Prostate gland (tissue), 2 donors: ENCODE data around the gene RAB3IL1. TPM values are rescaled to one million over a fixed set of nuclear protein-coding genes. Genes with fewer than 3 reads are reported as not detected.

Source experiments
- DNase-seq: peaks from one replicate; pipeline ENCODE4 v3.0.0-alpha.2; 2019; ENCODE audit warnings: low spot score
- H3K27ac ChIP-seq, 2 donors: fragments of 200-600 bp; sonication (generic); 2 replicates each; pipeline ENCODE4 v1.5.1; 2017 to 2019
- H3K27me3 ChIP-seq: fragments of 200-600 bp; sonication (generic); replicated peaks from 2 replicates; pipeline ENCODE4 v1.5.1; 2019; ENCODE audit not compliant: insufficient read depth
- H3K36me3 ChIP-seq, 2 donors: fragments of 200-600 bp; sonication (generic); 1 replicate in 1 of 2; 2 replicates in 1 of 2; pipeline versions ENCODE4 v1.5.1 to v1.8.1; 2017 to 2019
- H3K4me1 ChIP-seq: fragments of 200-600 bp; sonication (generic); replicated peaks from 2 replicates; pipeline ENCODE4 v1.5.1; 2019
- H3K4me3 ChIP-seq, 2 donors: fragments of 200-600 bp; sonication (generic); 2 replicates each; pipeline ENCODE4 v1.5.1; 2017 to 2019
- H3K9me3 ChIP-seq: fragments of 200-600 bp; sonication (generic); 2 replicates; pipeline ENCODE4 v1.5.1; 2017
- POLR2A ChIP-seq: fragments of 450-650 bp; IDR thresholded peaks from one replicate; pipeline ENCODE4 v1.6.1; 2016; ENCODE audit warnings: antibody characterized with exemption, mild to moderate bottlenecking
- POLR2AphosphoS5 ChIP-seq: sonication (generic); formaldehyde crosslinking; IDR thresholded peaks from one replicate; pipeline ENCODE4 v1.6.1; 2017; ENCODE audit warnings: antibody characterized with exemption
- WGBS: methylation state at CpG from one replicate; pipeline ENCODE4 v1.1.5; 2018; 5-methylcytosine and 5-hydroxymethylcytosine counted together
- intact Hi-C: fragments of 100-400 bp; cut with DNase I; formaldehyde crosslinking; loops from one replicate; pipeline ENCODE4 v1.14.2; 2022
- total RNA-seq, 2 donors: library from RNA; depleted of rRNA; stranded (reverse); fragments of >200 nt; gene quantifications; one replicate each; pipeline ENCODE4 v1.1.0, GENCODE V29; 2016
- TF ChIP-seq, protein P1 (sequence below), 4 experiments: fragments of 200-600 bp in 2 of 4; fragments of 450-650 bp in 2 of 4; sonication (generic) in 2 of 4; IDR thresholded peaks; 1 replicate in 3 of 4; 2 replicates in 1 of 4; pipeline ENCODE4 v1.5.1; 2016 to 2019; ENCODE audit warnings: antibody characterized with exemption in 4 of 4, mild to moderate bottlenecking in 2 of 4, moderate library complexity in 2 of 4

The RAB3IL1 gene
- total RNA-seq, 2 donors from 2014 or later, result 3.5 to 53.0 TPM

DNA sequence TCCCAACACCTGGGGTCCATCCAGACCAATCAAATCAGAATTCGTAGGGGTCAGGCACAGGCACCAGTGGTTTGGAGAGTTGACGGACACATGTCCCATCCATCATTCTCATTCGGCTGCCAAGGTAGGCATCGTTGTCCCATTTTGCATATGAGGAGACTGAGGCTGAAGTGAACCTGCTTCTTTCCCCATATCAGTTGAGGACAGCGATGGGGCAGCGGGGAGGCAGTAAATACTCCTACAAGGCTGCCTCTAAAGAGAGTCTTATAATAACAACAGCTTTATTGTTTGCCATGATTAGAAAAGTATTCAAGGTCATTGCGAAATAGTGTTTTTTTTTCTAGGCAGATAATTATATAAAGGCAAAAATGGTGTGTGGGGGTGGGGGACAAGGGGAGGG is 31.1 kb upstream of the RAB3IL1 start:
- H3K4me1 ChIP-seq, result no peaks in the 10 kb centered on the region
- H3K27ac ChIP-seq, result no peak overlapping the region
- intact Hi-C loops, result loop anchor here (2.0 to 5.0 kb wide), 2 partner anchors 134 to 152 kb away; no protein-coding TSS in a partner anchor
- DNase-seq, result no peak
- no peaks in the 10 kb centered on the region for H3K9me3 ChIP-seq
- 87% methylated on average over 7 of the region's 7 CpGs for WGBS
- H3K36me3 ChIP-seq, result no peaks in the 10 kb centered on the region
- TF ChIP-seq, protein P1, sequence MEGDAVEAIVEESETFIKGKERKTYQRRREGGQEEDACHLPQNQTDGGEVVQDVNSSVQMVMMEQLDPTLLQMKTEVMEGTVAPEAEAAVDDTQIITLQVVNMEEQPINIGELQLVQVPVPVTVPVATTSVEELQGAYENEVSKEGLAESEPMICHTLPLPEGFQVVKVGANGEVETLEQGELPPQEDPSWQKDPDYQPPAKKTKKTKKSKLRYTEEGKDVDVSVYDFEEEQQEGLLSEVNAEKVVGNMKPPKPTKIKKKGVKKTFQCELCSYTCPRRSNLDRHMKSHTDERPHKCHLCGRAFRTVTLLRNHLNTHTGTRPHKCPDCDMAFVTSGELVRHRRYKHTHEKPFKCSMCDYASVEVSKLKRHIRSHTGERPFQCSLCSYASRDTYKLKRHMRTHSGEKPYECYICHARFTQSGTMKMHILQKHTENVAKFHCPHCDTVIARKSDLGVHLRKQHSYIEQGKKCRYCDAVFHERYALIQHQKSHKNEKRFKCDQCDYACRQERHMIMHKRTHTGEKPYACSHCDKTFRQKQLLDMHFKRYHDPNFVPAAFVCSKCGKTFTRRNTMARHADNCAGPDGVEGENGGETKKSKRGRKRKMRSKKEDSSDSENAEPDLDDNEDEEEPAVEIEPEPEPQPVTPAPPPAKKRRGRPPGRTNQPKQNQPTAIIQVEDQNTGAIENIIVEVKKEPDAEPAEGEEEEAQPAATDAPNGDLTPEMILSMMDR (IDR thresholded peaks at IDR 0.05), result no peak
- no peak for TF ChIP-seq POLR2A
- TF ChIP-seq POLR2AphosphoS5, result no peak
- H3K4me3 ChIP-seq, result no peak overlapping the region
- no peaks in the 10 kb centered on the region for H3K27me3 ChIP-seq

DNA sequence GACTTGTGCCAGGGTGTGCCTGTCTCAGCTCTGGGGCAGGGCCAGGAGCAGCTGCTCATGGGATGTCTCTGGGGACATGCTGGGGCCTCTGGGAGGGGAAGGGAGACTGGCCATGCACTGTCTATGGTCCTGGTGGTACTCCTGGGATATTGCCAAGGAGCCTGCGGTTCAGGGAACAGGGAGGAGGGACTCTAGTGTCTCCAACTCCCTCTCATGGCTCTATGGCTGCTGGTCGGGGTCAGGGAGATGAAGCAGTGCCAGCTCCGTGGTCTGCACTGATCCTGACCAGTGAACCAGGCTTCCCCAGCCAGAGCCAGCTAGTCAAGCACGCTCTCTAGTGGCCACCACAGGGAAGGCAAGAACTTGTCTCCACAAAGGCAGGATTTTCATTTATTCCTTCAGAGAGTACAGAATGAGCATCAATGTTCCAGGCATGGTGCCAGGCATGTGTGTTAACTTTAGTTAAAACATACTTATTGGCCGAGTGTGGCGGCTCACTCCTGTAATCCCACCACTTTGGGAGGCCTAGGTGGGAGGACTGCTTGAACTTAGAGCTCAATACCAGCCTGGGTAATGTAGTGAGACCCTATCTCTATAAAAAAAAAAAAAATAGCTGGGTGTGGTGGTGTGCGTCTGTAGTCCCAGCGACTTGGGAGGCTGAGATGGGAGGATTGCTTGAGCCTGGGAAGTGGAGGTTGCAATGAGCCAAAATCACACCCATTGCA is 30.3 kb upstream of the RAB3IL1 start:
- Histone ChIP-seq H3K9me3 (no peaks in the 10 kb centered on the region), H3K4me3 (no peak overlapping the region), H3K36me3 (no peaks in the 10 kb centered on the region), H3K27ac (no peak overlapping the region), H3K4me1 (no peaks in the 10 kb centered on the region), H3K27me3 (no peaks in the 10 kb centered on the region)
- TF ChIP-seq, protein P1 (IDR thresholded peaks at IDR 0.05), result peak; percentile 69 to 91 (median 83)
- TF ChIP-seq POLR2A, result no peak
- TF ChIP-seq POLR2AphosphoS5, result peak; percentile 76
- intact Hi-C loops, result loop anchor here (2.0 to 5.0 kb wide), 2 partner anchors 135 to 151 kb away; no protein-coding TSS in a partner anchor
- peak; percentile 82 for DNase-seq
- WGBS, result 5% methylated on average over 8 of the region's 8 CpGs

DNA sequence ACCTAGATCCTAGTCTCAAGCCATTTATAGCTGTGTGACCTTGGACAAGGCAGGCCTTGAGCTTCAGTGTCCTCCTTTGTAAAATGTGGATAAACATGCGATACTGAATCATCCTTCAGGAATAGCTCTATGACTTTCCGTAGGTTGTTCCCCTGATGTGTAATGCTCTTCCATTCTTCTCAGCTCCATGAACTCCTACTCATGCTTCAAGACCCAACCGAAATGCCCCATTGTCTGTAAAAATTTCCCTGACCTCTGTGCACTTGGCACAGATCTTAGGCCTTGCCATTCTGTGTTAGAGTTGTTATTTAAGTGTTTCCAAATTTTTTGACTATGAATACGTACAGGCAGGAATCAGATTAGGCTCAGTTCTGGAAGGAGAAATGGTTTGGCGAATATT is 29.5 kb upstream of the RAB3IL1 start:
- TF ChIP-seq POLR2AphosphoS5, result no peak
- TF ChIP-seq POLR2A, result no peak
- TF ChIP-seq, protein P1 (IDR thresholded peaks at IDR 0.05), result no peak
- no peak overlapping the region for H3K4me3 ChIP-seq
- no peaks in the 10 kb centered on the region for H3K4me1 ChIP-seq
- no peaks in the 10 kb centered on the region for H3K27me3 ChIP-seq
- no peaks in the 10 kb centered on the region for H3K36me3 ChIP-seq
- DNase-seq, result no peak
- no peak overlapping the region for H3K27ac ChIP-seq
- 96% methylated on average over 5 of the region's 5 CpGs for WGBS
- intact Hi-C loops, result loop anchor here (5.0 kb wide), 1 partner anchor 135 kb away; no protein-coding TSS in a partner anchor
- no peaks in the 10 kb centered on the region for H3K9me3 ChIP-seq

DNA sequence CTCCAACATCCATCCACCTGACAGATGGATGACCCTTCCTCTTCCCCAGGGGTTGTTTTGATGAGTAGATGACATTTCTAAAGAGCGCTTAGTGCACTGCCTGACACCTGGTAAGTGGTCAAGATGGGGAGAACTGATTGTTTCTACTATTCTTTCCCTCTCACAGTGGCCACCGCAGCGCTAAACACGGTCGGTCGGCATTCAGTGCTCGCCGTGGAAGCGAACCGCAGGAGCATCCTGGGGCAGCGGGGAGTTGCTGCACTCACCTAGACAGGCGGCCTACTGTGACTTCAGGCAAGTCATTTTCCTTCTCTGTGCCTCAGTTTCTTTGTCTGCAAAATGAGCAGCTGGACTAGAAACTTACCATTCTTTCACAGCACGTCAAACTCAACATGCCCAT is 27.8 kb upstream of the RAB3IL1 start:
- 92% methylated on average over 13 of the region's 13 CpGs for WGBS
- no peak overlapping the region for H3K4me3 ChIP-seq
- no peaks in the 10 kb centered on the region for H3K4me1 ChIP-seq
- H3K9me3 ChIP-seq, result no peaks in the 10 kb centered on the region
- intact Hi-C loops, result loop anchor here (2.0 to 5.0 kb wide), 2 partner anchors 46 to 137 kb away; no protein-coding TSS in a partner anchor
- DNase-seq, result no peak
- no peaks in the 10 kb centered on the region for H3K27me3 ChIP-seq
- no peak for TF ChIP-seq POLR2A
- TF ChIP-seq POLR2AphosphoS5, result no peak
- TF ChIP-seq, protein P1 (IDR thresholded peaks at IDR 0.05), result no peak
- no peak overlapping the region for H3K27ac ChIP-seq
- no peaks in the 10 kb centered on the region for H3K36me3 ChIP-seq

DNA sequence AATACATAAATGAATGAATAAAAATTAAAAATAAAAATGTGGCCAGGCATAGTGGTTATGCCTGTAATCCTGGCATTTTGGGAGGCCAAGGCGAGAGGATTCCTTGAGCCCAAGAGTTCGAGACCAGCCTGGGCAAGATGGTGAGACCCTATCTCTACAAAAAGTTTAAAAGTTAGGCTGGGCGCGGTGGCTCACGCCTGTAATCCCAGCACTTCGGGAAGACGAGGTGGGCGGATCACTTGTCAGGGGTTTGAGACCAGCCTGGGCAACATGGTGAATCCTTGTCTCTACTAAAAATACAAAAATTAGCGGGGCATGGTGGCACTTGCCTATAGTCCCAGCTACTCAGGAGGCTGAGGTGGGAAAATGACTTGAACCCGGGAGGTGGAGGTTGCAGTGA is 23.1 kb upstream of the RAB3IL1 start:
- H3K27me3 ChIP-seq, result no peaks in the 10 kb centered on the region
- TF ChIP-seq, protein P1 (IDR thresholded peaks at IDR 0.05), result no peak
- no peak for TF ChIP-seq POLR2A
- no peak for TF ChIP-seq POLR2AphosphoS5
- intact Hi-C loops, result no loop called here
- no peak for DNase-seq
- H3K9me3 ChIP-seq, result no peaks in the 10 kb centered on the region
- no peaks in the 10 kb centered on the region for H3K36me3 ChIP-seq
- no peak overlapping the region for H3K27ac ChIP-seq
- 88% methylated on average over 10 of the region's 10 CpGs for WGBS
- no peaks in the 10 kb centered on the region for H3K4me1 ChIP-seq
- no peak overlapping the region for H3K4me3 ChIP-seq
